Activated CD8-positive, alpha-beta memory T cell treated with anti-CD3 and anti-CD28 coated beads for 24 hours (primary cell): ENCODE results near the gene STAT3.
"Not testable (repeated sequence)": the region's sequence is repeated elsewhere in the genome, so short reads cannot be mapped to it uniquely, and the experiment has no call there.

Experiments used
- DNase-seq: peaks from one replicate; pipeline ENCODE4 v3.0.0-alpha.2; 2020

Gene STAT3

GRCh38 chr17:42312285-42313130, 75.7 kb downstream of the STAT3 start:
- peak; percentile 91 for DNase-seq

GRCh38 chr17:42312035-42312284, 76.3 kb downstream of the STAT3 start:
- no peak for DNase-seq

DNA sequence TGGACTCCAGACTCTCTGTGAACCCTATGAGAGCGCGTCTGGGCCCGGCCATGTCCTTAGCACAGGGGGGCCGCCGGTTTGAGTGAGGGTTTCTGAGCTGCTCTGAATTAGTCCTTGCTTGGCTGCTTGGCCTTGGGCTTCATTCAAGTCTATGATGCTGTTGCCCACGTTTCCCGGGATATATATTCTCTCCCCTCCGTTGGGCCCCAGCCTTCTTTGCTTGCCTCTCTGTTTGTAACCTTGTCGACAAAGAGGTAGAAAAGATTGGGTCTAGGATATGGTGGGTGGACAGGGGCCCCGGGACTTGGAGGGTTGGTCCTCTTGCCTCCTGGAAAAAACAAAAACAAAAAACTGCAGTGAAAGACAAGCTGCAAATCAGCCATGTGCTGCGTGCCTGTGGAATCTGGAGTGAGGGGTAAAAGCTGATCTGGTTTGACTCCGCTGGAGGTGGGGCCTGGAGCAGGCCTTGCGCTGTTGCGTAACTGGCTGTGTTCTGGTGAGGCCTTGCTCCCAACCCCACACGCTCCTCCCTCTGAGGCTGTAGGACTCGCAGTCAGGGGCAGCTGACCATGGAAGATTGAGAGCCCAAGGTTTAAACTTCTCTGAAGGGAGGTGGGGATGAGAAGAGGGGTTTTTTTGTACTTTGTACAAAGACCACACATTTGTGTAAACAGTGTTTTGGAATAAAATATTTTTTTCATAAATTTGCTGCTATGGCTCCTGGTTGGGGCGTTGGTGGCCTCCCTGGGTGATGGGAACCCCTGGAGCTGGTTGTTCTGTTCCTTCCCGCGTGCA, 76.8 kb downstream of the STAT3 start:
- no peak for DNase-seq

- no peak for DNase-seq
These were observed 77.4 kb downstream of the STAT3 start for GRCh38 chr17:42310787-42311215.

DNA sequence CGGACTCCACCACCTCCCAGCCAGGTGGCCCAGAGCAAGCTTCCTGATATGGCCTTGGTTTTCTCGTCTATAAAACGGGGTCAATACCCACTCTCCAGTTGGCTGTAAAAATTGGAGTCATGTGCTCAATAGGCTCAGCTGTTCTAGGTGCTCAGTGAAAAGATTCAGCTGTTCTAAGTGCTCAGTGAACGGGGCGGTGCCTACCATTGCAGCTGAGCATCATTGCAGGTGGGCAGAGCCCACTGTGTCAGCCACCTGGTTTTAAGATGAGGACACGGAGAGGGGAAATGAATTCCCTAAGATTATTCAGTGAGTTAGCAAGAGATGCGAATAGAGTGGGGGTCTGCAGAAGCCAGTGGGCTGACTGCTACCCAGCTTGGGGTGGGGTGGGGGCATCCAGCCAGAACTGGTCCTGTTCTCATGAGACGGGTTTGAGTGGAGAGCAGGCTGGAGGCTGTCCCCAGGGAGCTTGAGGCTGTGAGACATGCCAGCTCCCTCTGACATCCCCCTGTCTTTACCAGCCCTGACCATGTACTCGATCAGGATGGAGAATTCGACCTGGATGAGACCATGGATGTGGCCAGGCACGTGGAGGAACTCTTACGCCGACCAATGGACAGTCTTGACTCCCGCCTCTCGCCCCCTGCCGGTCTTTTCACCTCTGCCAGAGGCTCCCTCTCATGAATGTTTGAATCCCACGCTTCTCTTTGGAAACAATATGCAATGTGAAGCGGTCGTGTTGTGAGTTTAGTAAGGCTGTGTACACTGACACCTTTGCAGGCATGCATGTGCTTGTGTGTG, 78.1 kb downstream of the STAT3 start:
- no peak for DNase-seq

- DNase-seq: no peak
These were observed 79.1 kb downstream of the STAT3 start for GRCh38 chr17:42309142-42309541.

GRCh38 chr17:42308446-42308845, 79.8 kb downstream of the STAT3 start:
- DNase-seq: no peak

- DNase-seq: no peak
These were observed 80.8 kb downstream of the STAT3 start for GRCh38 chr17:42307362-42307927.

DNA sequence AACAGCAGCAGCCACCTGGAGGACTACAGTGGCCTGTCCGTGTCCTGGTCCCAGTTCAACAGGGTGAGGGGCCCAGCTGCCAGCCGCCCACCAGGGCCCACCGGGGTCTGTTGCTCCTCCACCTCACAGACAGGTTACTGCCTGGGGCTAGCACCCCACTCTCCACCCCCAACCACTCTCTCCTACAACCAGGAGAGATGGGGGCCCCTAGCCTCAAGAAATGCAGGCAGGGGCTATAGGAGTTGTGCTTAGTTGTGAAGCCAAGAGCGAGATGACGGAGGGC, 81.9 kb downstream of the STAT3 start:
- DNase-seq: no peak

- no peak for DNase-seq
These were observed 82.5 kb downstream of the STAT3 start for GRCh38 chr17:42305543-42306384.

- not testable (repeated sequence) for DNase-seq
These were observed 83.3 kb downstream of the STAT3 start for GRCh38 chr17:42305031-42305330.

DNA sequence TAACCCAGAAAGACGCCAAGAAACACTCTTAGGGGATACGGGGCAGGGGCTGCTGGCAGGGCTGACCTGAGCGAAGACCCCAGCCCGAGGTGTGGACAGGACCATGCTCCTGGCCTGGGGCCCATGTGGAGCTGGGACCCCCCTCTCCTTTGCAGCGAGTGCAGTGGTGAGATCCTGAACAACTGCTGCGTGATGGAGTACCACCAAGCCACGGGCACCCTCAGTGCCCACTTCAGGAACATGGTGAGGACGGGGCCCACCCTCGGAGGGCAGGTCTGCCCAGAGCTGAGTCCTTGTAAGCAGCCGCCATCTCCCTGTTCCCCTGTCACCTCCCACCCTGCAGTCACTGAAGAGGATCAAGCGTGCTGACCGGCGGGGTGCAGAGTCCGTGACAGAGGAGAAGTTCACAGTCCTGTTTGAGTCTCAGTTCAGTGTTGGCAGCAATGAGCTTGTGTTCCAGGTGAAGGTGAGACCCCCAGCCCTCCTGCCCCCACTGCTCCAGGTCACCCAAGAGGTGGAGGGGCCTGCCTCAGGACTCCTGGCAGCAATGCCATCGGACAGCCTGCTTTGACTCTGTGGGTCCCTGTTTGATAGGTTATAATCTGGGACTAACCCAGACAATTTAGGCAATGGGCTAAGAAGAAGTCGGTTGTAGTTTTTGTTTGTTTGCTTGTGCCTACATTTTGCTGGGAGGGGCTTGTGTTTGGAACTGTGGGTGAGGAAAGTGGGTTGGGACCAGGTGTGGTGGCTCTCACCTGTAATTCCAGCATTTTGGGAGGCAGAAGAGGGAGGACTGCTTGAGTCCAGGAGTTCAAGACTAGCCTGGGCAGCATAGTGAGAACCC, 83.8 kb downstream of the STAT3 start:
- no peak for DNase-seq

- DNase-seq: no peak
These were observed 84.5 kb downstream of the STAT3 start for GRCh38 chr17:42303694-42304093.

- DNase-seq: no peak
These were observed 87.2 kb downstream of the STAT3 start for GRCh38 chr17:42301022-42301421.

DNA sequence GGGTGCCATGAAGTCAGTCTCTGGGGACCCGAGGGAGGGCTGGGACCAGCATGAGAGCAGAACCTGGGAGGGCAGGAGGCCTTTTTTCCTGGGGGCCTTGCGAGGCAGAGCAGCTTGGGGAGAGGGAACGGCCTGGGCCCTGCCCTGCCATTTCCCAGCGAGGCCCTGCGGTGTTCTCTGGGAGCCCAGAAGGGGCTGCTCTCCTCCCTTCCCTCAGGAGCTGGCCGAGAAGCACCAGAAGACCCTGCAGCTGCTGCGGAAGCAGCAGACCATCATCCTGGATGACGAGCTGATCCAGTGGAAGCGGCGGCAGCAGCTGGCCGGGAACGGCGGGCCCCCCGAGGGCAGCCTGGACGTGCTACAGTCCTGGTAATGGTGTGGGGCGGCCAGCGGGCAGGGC, 88.3 kb downstream of the STAT3 start:
- DNase-seq: not testable (repeated sequence)

GRCh38 chr17:42299361-42299760, 88.9 kb downstream of the STAT3 start:
- DNase-seq: not testable (repeated sequence)

DNA sequence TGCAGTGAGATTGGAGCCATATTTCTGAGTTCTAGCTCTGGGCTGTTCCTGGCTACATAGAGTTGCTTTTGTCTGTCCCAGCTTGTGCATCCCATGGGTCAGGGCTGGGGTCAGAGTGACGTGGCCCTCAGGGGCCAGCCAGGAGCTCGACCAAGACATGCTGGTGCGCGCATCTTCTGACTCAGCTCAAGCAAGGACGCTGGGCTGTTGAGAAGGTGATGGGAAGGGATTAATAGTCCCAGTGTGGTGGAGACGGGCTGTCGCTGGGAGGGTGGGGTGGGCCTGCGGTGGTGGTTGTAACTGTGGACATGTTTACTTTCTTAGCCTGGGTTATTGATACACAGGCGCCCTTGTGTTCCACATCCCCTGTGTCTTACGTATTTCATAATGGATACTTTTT, 90.5 kb downstream of the STAT3 start:
- not testable (repeated sequence) for DNase-seq

DNA sequence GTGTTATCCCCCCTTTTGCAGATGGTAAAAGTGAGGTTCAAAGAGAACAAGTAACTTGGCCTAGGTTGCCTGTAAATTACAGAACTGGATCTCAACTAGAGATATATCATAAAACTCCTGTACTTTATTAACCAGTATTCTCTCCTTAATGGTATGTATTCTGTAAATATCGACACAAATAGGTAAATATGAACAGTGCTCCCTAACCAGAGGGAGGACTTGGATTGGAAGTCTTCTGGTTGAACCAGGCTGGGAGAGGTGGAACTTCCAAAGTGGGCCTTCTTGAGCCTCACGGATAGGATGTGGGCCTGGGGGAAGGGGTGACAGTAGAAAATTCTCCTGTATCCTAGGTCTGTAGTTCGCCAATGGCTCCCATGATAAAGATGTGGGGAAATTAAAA, 92.2 kb downstream of the STAT3 start:
- DNase-seq: no peak

- DNase-seq: no peak
These were observed 93.5 kb downstream of the STAT3 start for GRCh38 chr17:42294469-42295398.

GRCh38 chr17:42291129-42291528, 97.1 kb downstream of the STAT3 start:
- no peak for DNase-seq

DNA sequence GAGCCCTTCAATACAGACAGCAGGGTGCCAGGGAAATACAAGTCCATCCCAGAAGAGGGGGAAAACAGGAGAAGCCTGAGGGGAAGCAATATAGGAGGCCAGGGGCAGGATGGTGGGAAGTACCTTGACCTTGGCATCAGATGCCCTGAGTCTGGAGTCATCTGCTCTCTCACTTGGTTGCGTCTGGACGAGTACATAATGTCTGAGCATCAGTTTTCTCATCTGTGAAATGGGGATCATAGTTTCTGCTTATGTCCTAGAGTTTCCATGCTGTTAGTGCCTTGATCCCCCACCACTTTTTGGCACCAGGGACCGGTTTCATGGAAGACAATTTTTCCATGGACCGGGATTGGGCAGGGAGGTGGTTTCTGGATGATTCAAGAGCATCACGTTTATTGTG, 97.7 kb downstream of the STAT3 start:
- DNase-seq: no peak
